Measurements from ENCODE around the gene SIVA1.

Gene SIVA1

DNA sequence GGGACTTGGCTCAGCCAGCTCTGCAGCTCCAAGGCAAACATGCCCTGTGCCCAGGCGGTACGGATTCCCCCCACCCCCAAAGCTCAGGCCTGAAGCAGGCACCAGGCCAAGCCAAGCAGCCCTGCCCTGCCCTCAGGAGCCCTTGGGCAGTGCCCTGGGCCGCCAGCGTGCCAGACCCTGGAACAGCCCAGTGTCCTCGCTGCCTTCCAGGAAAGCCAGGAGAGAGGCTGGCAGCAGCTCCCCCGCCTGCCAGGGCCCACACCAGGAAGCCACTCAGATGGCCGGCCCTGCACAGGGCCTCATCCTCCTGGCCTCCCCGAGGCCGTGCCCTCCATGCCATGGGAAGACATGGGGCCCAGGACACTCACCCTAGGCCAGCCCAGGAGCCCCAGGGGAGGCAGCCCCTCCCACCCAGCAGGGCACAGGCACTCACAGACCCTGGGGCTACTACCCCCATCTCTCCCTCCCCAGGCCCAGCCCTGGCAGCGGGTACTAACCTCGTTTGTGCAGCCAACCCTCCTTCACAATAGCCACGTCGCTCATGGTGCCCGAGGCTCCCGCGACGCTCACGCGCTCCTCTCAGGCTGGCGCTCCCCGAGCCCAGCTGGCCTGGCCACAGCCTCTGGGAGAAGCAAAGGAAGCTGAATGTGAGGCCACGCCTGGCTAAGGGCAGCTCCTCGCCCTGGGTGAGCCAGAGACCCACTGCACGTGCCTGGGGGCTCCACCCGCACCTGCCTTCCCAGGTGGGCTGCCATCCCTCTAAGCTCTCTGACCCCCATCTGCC lies 39.3 kb downstream of the SIVA1 start:
- Histone ChIP-seq H3K4me1 (ENCODE audit: control insufficient read depth in 2 of 2, insufficient read depth in 2 of 2, low read length in 2 of 2) (peaks cover 32 to 47% of the 10 kb centered on the region in 2 donors), H3K9me3 (ENCODE audit: control insufficient read depth in 2 of 2, low read length in 2 of 2) (no peaks in the 10 kb centered on the region), H3K36me3 (ENCODE audit: control insufficient read depth in 2 of 2, insufficient read depth in 2 of 2, low read length in 2 of 2) (peaks cover 9 to 21% of the 10 kb centered on the region in 2 donors), H3K4me3 (ENCODE audit: low read length in 2 of 2) (no peak overlapping the region), H3K27ac (ENCODE audit: low read depth in 2 of 2, low read length in 2 of 2) (no peak overlapping the region), H3K27me3 (ENCODE audit: control insufficient read depth in 2 of 2, insufficient read depth in 2 of 2, low read length in 2 of 2) (no peaks in the 10 kb centered on the region), H3K9ac (ENCODE audit: low read depth in 1 of 2, low read length in 2 of 2) (peak overlapping the region in 1 of 2 donors; percentile 29)

GRCh38 chr14:104792945-104793702 lies 40.2 kb downstream of the SIVA1 start:
- Histone ChIP-seq H3K36me3 (ENCODE audit: control insufficient read depth in 2 of 2, insufficient read depth in 2 of 2, low read length in 2 of 2) (peaks cover 9 to 20% of the 10 kb centered on the region in 2 donors), H3K4me1 (ENCODE audit: control insufficient read depth in 2 of 2, insufficient read depth in 2 of 2, low read length in 2 of 2) (peaks cover 37 to 50% of the 10 kb centered on the region in 2 donors), H3K27me3 (ENCODE audit: control insufficient read depth in 2 of 2, insufficient read depth in 2 of 2, low read length in 2 of 2) (no peaks in the 10 kb centered on the region), H3K4me3 (ENCODE audit: low read length in 2 of 2) (peak overlapping the region in 1 of 2 donors; percentile 74), H3K9me3 (ENCODE audit: control insufficient read depth in 2 of 2, low read length in 2 of 2) (no peaks in the 10 kb centered on the region), H3K9ac (ENCODE audit: low read depth in 1 of 2, low read length in 2 of 2) (peak overlapping the region in 1 of 2 donors; percentile 34), H3K27ac (ENCODE audit: low read depth in 2 of 2, low read length in 2 of 2) (no peak overlapping the region)

GRCh38 chr14:104793703-104793959 lies 40.7 kb downstream of the SIVA1 start:
- H3K9me3 ChIP-seq (ENCODE audit: control insufficient read depth in 2 of 2, low read length in 2 of 2) = no peaks in the 10 kb centered on the region
- H3K27me3 ChIP-seq (ENCODE audit: control insufficient read depth in 2 of 2, insufficient read depth in 2 of 2, low read length in 2 of 2) = no peaks in the 10 kb centered on the region
- H3K4me3 ChIP-seq (ENCODE audit: low read length in 2 of 2) = peak overlapping the region; percentile 73 to 74
- peaks cover 36 to 50% of the 10 kb centered on the region in 2 donors for H3K4me1 ChIP-seq (ENCODE audit: control insufficient read depth in 2 of 2, insufficient read depth in 2 of 2, low read length in 2 of 2)
- H3K9ac ChIP-seq (ENCODE audit: low read depth in 1 of 2, low read length in 2 of 2) = peak overlapping the region in 1 of 2 donors; percentile 34
- H3K27ac ChIP-seq (ENCODE audit: low read depth in 2 of 2, low read length in 2 of 2) = no peak overlapping the region
- peaks cover 9 to 20% of the 10 kb centered on the region in 2 donors for H3K36me3 ChIP-seq (ENCODE audit: control insufficient read depth in 2 of 2, insufficient read depth in 2 of 2, low read length in 2 of 2)

DNA sequence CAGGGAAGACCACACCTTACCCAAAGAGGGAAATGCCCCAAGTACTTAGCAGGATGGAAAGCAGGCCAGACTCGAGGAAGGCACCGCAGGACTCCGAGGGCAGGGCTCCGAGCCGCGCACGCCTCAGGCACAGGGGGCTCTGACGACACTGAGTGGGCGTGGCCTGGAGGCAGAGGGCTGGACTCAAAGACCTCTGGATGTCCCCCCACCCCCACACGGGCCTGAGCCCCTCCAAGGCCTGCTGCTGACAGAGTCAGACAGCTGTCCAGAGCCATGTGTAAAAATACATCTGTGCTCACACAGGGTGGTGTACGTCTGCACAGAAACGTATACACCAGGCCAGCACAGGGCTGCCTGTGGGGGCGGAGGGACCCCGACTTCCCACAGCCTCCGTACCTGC lies 41.2 kb downstream of the SIVA1 start:
- H3K9me3 ChIP-seq (ENCODE audit: control insufficient read depth in 2 of 2, low read length in 2 of 2) = no peaks in the 10 kb centered on the region
- no peaks in the 10 kb centered on the region for H3K27me3 ChIP-seq (ENCODE audit: control insufficient read depth in 2 of 2, insufficient read depth in 2 of 2, low read length in 2 of 2)
- H3K4me3 ChIP-seq (ENCODE audit: low read length in 2 of 2) = peak overlapping the region; percentile 73 to 74
- H3K9ac ChIP-seq (ENCODE audit: low read depth in 1 of 2, low read length in 2 of 2) = peak overlapping the region; percentile 83 to 86
- peak overlapping the region in 1 of 2 donors; percentile 76 for H3K27ac ChIP-seq (ENCODE audit: low read depth in 2 of 2, low read length in 2 of 2)
- peaks cover 9 to 20% of the 10 kb centered on the region in 2 donors for H3K36me3 ChIP-seq (ENCODE audit: control insufficient read depth in 2 of 2, insufficient read depth in 2 of 2, low read length in 2 of 2)
- H3K4me1 ChIP-seq (ENCODE audit: control insufficient read depth in 2 of 2, insufficient read depth in 2 of 2, low read length in 2 of 2) = peaks cover 36 to 51% of the 10 kb centered on the region in 2 donors

GRCh38 chr14:104794631-104794992 lies 41.7 kb downstream of the SIVA1 start:
- Histone ChIP-seq H3K9ac (ENCODE audit: low read depth in 1 of 2, low read length in 2 of 2) (peak overlapping the region; percentile 83 to 86), H3K4me1 (ENCODE audit: control insufficient read depth in 2 of 2, insufficient read depth in 2 of 2, low read length in 2 of 2) (peaks cover 36 to 56% of the 10 kb centered on the region in 2 donors), H3K27me3 (ENCODE audit: control insufficient read depth in 2 of 2, insufficient read depth in 2 of 2, low read length in 2 of 2) (no peaks in the 10 kb centered on the region), H3K27ac (ENCODE audit: low read depth in 2 of 2, low read length in 2 of 2) (peak overlapping the region; percentile 55 to 76), H3K36me3 (ENCODE audit: control insufficient read depth in 2 of 2, insufficient read depth in 2 of 2, low read length in 2 of 2) (peaks cover 4 to 19% of the 10 kb centered on the region in 2 donors), H3K4me3 (ENCODE audit: low read length in 2 of 2) (peak overlapping the region; percentile 73 to 74), H3K9me3 (ENCODE audit: control insufficient read depth in 2 of 2, low read length in 2 of 2) (no peaks in the 10 kb centered on the region)

- Histone ChIP-seq H3K27me3 (ENCODE audit: control insufficient read depth in 2 of 2, insufficient read depth in 2 of 2, low read length in 2 of 2) (no peaks in the 10 kb centered on the region), H3K36me3 (ENCODE audit: control insufficient read depth in 2 of 2, insufficient read depth in 2 of 2, low read length in 2 of 2) (peaks cover 0 to 14% of the 10 kb centered on the region in 2 donors), H3K9ac (ENCODE audit: low read depth in 1 of 2, low read length in 2 of 2) (peak within 1 kb of the TSS; percentile 83 to 86), H3K27ac (ENCODE audit: low read depth in 2 of 2, low read length in 2 of 2) (peak within 1 kb of the TSS; percentile 79 to 84), H3K4me3 (ENCODE audit: low read length in 2 of 2) (peak within 1 kb of the TSS; percentile 73 to 74), H3K9me3 (ENCODE audit: control insufficient read depth in 2 of 2, low read length in 2 of 2) (no peaks in the 10 kb centered on the region), H3K4me1 (ENCODE audit: control insufficient read depth in 2 of 2, insufficient read depth in 2 of 2, low read length in 2 of 2) (peaks cover 40 to 61% of the 10 kb centered on the region in 2 donors)
Observed at GRCh38 chr14:104794993-104795780, 42.2 kb downstream of the SIVA1 start, which contains the start of gene AKT1. AKT1 (minus strand) TSS chr14:104795748; CDS start chr14:104792643, 3,105 bp downstream.

GRCh38 chr14:104795781-104796686 lies 43.1 kb downstream of the SIVA1 start:
- Histone ChIP-seq H3K27me3 (ENCODE audit: control insufficient read depth in 2 of 2, insufficient read depth in 2 of 2, low read length in 2 of 2) (no peaks in the 10 kb centered on the region), H3K4me3 (ENCODE audit: low read length in 2 of 2) (peak overlapping the region; percentile 50 to 62), H3K36me3 (ENCODE audit: control insufficient read depth in 2 of 2, insufficient read depth in 2 of 2, low read length in 2 of 2) (peaks cover 0 to 6% of the 10 kb centered on the region in 2 donors), H3K27ac (ENCODE audit: low read depth in 2 of 2, low read length in 2 of 2) (peak overlapping the region; percentile 79 to 84), H3K9ac (ENCODE audit: low read depth in 1 of 2, low read length in 2 of 2) (peak overlapping the region; percentile 60 to 80), H3K9me3 (ENCODE audit: control insufficient read depth in 2 of 2, low read length in 2 of 2) (no peaks in the 10 kb centered on the region), H3K4me1 (ENCODE audit: control insufficient read depth in 2 of 2, insufficient read depth in 2 of 2, low read length in 2 of 2) (peaks cover 42 to 61% of the 10 kb centered on the region in 2 donors)

- H3K27ac ChIP-seq (ENCODE audit: low read depth in 2 of 2, low read length in 2 of 2) = peak overlapping the region in 1 of 2 donors; percentile 84
- H3K9me3 ChIP-seq (ENCODE audit: control insufficient read depth in 2 of 2, low read length in 2 of 2) = no peaks in the 10 kb centered on the region
- peak overlapping the region in 1 of 2 donors; percentile 80 for H3K9ac ChIP-seq (ENCODE audit: low read depth in 1 of 2, low read length in 2 of 2)
- peaks cover 48 to 65% of the 10 kb centered on the region in 2 donors for H3K4me1 ChIP-seq (ENCODE audit: control insufficient read depth in 2 of 2, insufficient read depth in 2 of 2, low read length in 2 of 2)
- H3K36me3 ChIP-seq (ENCODE audit: control insufficient read depth in 2 of 2, insufficient read depth in 2 of 2, low read length in 2 of 2) = peaks cover 0 to 1% of the 10 kb centered on the region in 2 donors
- H3K27me3 ChIP-seq (ENCODE audit: control insufficient read depth in 2 of 2, insufficient read depth in 2 of 2, low read length in 2 of 2) = no peaks in the 10 kb centered on the region
- no peak overlapping the region for H3K4me3 ChIP-seq (ENCODE audit: low read length in 2 of 2)
Observed at GRCh38 chr14:104796687-104797081, 43.7 kb downstream of the SIVA1 start.

All from mucosa of rectum (tissue), 2 donors.